ENCODE measurements around the gene SURF1. TPM values are rescaled to one million over a fixed set of nuclear protein-coding genes. Genes with fewer than 3 reads are reported as not detected.

SURF1 gene
- total and polyA plus RNA-seq, 8 donors = 27.9 to 46.1 (median 31.3) TPM

GRCh38 chr9:133366435-133366834 is 10.1 kb upstream of the SURF1 start:
- TF ChIP-seq CTCF (IDR thresholded peaks at IDR 0.05) = no peak

DNA sequence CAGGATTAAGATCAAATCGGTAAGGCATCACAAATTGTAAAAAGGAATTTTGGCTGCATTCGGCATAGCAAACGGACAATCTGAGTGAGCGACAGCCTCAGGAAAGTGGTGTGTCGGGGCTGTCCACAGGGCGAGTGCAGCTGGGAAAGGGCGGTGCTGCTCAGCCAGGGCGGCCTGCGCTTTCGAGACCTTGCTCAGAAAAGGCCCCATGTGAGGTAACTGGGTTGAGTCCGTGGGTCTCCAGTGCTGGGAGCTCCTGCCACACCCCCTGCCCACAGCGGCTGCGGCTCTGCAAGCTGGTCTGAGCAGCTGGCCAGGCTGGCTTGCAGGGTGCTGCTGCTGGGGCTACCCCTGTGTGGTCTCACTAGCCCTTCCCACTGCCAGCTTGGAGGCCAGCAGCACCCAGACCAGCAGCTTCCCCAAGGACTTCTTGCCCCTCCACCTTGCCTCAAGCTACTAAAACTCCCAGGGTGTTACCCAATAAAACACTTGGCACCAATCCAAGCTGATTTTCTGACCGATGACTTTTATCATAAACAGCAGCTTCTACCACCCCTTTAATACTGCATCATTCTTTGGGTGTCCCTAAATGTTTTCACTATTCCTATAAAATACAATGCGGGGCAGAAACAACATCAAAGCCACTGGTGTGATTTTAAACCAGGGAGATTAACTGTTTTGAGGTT is 6.2 kb upstream of the SURF1 start:
- DNase-seq (peak in 1 of 4 donors; percentile 51), ATAC-seq (no peak)
- H3K27ac ChIP-seq = no peak overlapping the region
- no peak for TF ChIP-seq CTCF (IDR thresholded peaks at IDR 0.05)
- H3K36me3 ChIP-seq = peaks cover 0 to 83% of the 10 kb centered on the region in 2 donors
- H3K9me3 ChIP-seq = no peaks in the 10 kb centered on the region
- intact Hi-C loops (cut with DNase I) = no loop called here
- peaks cover under 1 to 20% of the 10 kb centered on the region in 2 donors for H3K4me1 ChIP-seq
- no peaks in the 10 kb centered on the region for H3K27me3 ChIP-seq
- no peak overlapping the region for H3K4me3 ChIP-seq

More at GRCh38 chr9:133366435-133366834, 10.1 kb upstream of the SURF1 start:
- Histone ChIP-seq H3K27ac (no peak overlapping the region), H3K4me3 (no peak overlapping the region), H3K27me3 (no peaks in the 10 kb centered on the region), H3K36me3 (peaks cover 0 to 90% of the 10 kb centered on the region in 2 donors), H3K9me3 (no peaks in the 10 kb centered on the region), H3K4me1 (peaks cover 25 to 46% of the 10 kb centered on the region in 2 donors)
- ATAC-seq (no peak), DNase-seq (peak in 1 of 4 donors; percentile 52)
- intact Hi-C loops (cut with DNase I) = no loop called here

DNA sequence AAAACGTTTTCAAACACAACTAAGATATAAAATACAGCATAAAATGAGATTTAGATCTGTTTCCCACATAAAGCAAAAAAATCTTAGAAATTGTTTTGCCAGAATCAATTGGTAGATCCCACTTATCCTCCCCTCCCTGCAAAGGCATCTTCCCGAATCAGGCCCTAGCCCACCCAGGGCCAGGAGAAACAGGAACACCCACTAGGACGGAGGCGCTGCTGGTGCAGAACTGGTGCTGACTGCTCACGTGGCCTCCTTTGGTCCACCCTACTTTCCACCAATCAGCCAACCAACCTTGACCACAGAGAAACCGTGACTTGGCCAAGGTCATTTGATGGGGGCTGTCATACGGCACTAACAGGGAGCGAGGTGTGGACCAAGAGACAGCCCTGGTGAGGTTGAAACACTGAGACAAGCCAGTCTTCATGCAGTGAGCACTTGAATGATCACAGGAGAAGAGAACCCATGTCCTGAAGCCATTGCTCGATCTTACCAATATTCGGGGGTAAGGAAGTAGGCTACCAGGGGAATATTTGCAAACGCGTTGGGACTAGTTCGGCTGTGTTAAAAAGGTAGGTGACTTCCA is 5.3 kb upstream of the SURF1 start:
- no peak for ATAC-seq
- TF ChIP-seq CTCF (IDR thresholded peaks at IDR 0.05) = no peak
- intact Hi-C loops (cut with DNase I) = no loop called here

DNA sequence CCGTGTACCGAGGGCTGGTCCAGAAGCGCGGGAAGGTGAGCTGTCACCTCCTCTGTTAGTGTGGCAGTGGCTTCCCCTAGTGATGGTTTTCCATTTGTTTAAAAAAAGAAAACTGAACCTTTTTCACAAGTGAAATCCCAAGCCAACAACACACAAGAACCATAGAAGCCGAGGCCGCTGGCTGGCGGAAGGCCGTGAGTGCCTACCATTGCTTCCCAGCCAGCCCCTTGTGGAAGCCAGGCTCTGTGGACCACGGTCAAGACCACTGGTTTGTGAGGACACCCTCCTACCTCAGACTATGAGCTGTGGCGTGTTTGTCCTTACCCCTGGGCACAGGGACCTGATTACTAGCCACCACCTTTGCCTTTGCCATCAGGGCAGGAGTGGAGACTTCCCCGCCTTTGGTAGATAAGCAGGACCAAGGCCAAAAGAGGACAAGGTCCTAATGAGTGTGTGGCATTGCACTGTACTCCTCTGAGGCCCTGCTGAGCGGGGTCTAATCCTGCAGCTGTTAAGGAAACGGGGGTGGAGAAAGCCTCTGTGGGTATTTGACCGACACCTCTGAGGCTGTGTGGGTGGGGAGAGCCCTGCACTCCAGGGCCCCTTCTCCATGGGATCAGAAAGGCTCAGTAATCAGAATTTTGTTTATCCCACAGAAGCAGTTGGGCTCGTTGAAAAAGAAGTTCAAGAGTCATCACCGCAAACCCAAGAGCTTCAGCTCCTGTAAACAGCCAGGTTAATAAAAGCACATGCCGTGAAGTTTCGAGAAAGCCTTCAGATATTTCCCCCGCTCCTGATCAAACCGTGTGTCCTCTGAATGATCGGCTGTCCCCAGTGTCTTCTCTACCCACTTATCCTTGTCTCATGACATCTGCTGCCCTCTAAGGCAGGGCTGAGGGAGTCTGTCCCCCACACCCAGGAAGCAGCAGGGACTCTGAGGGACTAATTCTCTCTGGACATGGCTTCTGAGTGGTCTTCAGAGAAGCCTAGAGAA is 4.4 kb upstream of the SURF1 start:
- intact Hi-C loops (cut with DNase I) = no loop called here
- TF ChIP-seq CTCF (IDR thresholded peaks at IDR 0.05) = no peak
- Histone ChIP-seq H3K36me3 (peaks cover 0 to 65% of the 10 kb centered on the region in 2 donors), H3K4me1 (peaks cover 10 to 28% of the 10 kb centered on the region in 2 donors), H3K27ac (no peak overlapping the region), H3K9me3 (no peaks in the 10 kb centered on the region), H3K27me3 (no peaks in the 10 kb centered on the region), H3K4me3 (no peak overlapping the region)
- DNase-seq (peak in 1 of 4 donors; percentile 24), ATAC-seq (no peak)

More for the DNA sequence above, 5.3 kb upstream of the SURF1 start:
- DNase-seq = peak in 1 of 4 donors; percentile 31
- Histone ChIP-seq H3K4me1 (peaks cover 8 to 25% of the 10 kb centered on the region in 2 donors), H3K27ac (no peak overlapping the region), H3K4me3 (no peak overlapping the region), H3K36me3 (peaks cover 0 to 74% of the 10 kb centered on the region in 2 donors), H3K27me3 (no peaks in the 10 kb centered on the region), H3K9me3 (no peaks in the 10 kb centered on the region)

Measured in left lung (tissue), 10 donors.